Left ventricle myocardium inferior (tissue), 1 donor: ENCODE results near the gene IFI30. TPM values are rescaled to one million over a fixed set of nuclear protein-coding genes. Genes with fewer than 3 reads are reported as not detected.

Experiments
- DNase-seq: peaks from one replicate; pipeline ENCODE4 v3.0.0-alpha.2; 2020
- H3K27ac ChIP-seq: fragments of 200-600 bp; replicated peaks from 2 replicates; pipeline ENCODE4 v1.8.0; 2021
- H3K27me3 ChIP-seq: fragments of 200-600 bp; 2 replicates; pipeline ENCODE4 v1.8.0; 2021; ENCODE audit warnings: low read depth
- H3K36me3 ChIP-seq: fragments of 200-600 bp; 2 replicates; pipeline ENCODE4 v1.8.0; 2021
- H3K4me1 ChIP-seq: fragments of 200-600 bp; 2 replicates; pipeline ENCODE4 v1.8.0; 2021
- H3K4me3 ChIP-seq: fragments of 200-600 bp; 2 replicates; pipeline ENCODE4 v1.8.0; 2021; ENCODE audit warnings: mild to moderate bottlenecking, moderate library complexity
- H3K9me3 ChIP-seq: fragments of 200-600 bp; replicated peaks from 2 replicates; pipeline ENCODE4 v1.8.0; 2021
- CTCF ChIP-seq: fragments of 200-600 bp; IDR thresholded peaks from 2 replicates; pipeline ENCODE4 v1.8.0; 2021; ENCODE audit warnings: antibody characterized with exemption, mild to moderate bottlenecking, borderline replicate concordance
- intact Hi-C: fragments of 100-400 bp; cut with micrococcal nuclease; formaldehyde crosslinking; loops from one replicate; pipeline ENCODE4 v1.11.0; 2022
- total RNA-seq: library from RNA; stranded (reverse); fragmentation: NEBNext Ultra II Directional; extraction: Animal tissue kit (Norgen Biotek cat#: 25700); gene quantifications from one replicate; pipeline ENCODE4 v1.2.1, GENCODE V29; 2021
- donor health status: DM: no; HTN: yes; CAD: no; lungs with severe emphysema.

The IFI30 gene
- total RNA-seq, 1 donor from 2014 or later: 23.3 TPM

- DNase-seq: no peak
- intact Hi-C loops: no loop called here
- TF ChIP-seq CTCF: no peak
These were observed 41.3 kb downstream of the IFI30 start for GRCh38 chr19:18214779-18215433.

GRCh38 chr19:18216789-18217188 lies 43.2 kb downstream of the IFI30 start:
- no peak for TF ChIP-seq CTCF
- H3K4me1 ChIP-seq: no peaks in the 10 kb centered on the region
- DNase-seq: no peak
- H3K36me3 ChIP-seq: no peaks in the 10 kb centered on the region
- H3K9me3 ChIP-seq: no peaks in the 10 kb centered on the region
- H3K27ac ChIP-seq: no peak overlapping the region
- no peak overlapping the region for H3K4me3 ChIP-seq
- intact Hi-C loops: no loop called here
- peaks cover 19% of the 10 kb centered on the region for H3K27me3 ChIP-seq

More at GRCh38 chr19:18214779-18215433, 41.3 kb downstream of the IFI30 start:
- Histone ChIP-seq H3K9me3 (no peaks in the 10 kb centered on the region), H3K4me1 (no peaks in the 10 kb centered on the region), H3K36me3 (no peaks in the 10 kb centered on the region), H3K4me3 (no peak overlapping the region), H3K27me3 (peaks cover 7% of the 10 kb centered on the region), H3K27ac (no peak overlapping the region)

GRCh38 chr19:18218159-18218558 lies 44.5 kb downstream of the IFI30 start:
- intact Hi-C loops: no loop called here
- Histone ChIP-seq H3K4me1 (no peaks in the 10 kb centered on the region), H3K27ac (no peak overlapping the region), H3K36me3 (no peaks in the 10 kb centered on the region), H3K27me3 (peaks cover 24% of the 10 kb centered on the region), H3K4me3 (no peak overlapping the region), H3K9me3 (no peaks in the 10 kb centered on the region)
- TF ChIP-seq CTCF: no peak
- DNase-seq: no peak

- H3K36me3 ChIP-seq: no peaks in the 10 kb centered on the region
- no peak for TF ChIP-seq CTCF
- no peak overlapping the region for H3K4me3 ChIP-seq
- H3K9me3 ChIP-seq: no peaks in the 10 kb centered on the region
- peaks cover 24% of the 10 kb centered on the region for H3K27me3 ChIP-seq
- H3K27ac ChIP-seq: no peak overlapping the region
- no peaks in the 10 kb centered on the region for H3K4me1 ChIP-seq
- DNase-seq: no peak
- intact Hi-C loops: no loop called here
These were observed 45.0 kb downstream of the IFI30 start for GRCh38 chr19:18218600-18218999.

GRCh38 chr19:18219911-18220631 lies 46.5 kb downstream of the IFI30 start:
- TF ChIP-seq CTCF: no peak
- Histone ChIP-seq H3K27me3 (peaks cover 29% of the 10 kb centered on the region), H3K36me3 (no peaks in the 10 kb centered on the region), H3K4me1 (peaks cover 12% of the 10 kb centered on the region), H3K27ac (no peak overlapping the region), H3K4me3 (no peak overlapping the region), H3K9me3 (no peaks in the 10 kb centered on the region)
- DNase-seq: no peak
- intact Hi-C loops: no loop called here
